ENCODE measurements around the gene SNTA1. TPM values are rescaled to one million over a fixed set of nuclear protein-coding genes. Genes with fewer than 3 reads are reported as not detected.

Gene SNTA1
- total and polyA plus RNA-seq, 2 experiments from 2014 or later = 24.6 to 28.0 TPM

GRCh38 chr20:33463332-33464101 lies 20.0 kb upstream of the SNTA1 start:
- Histone ChIP-seq H3K27me3 (no peaks in the 10 kb centered on the region), H3K79me2 (no peaks in the 10 kb centered on the region), H3K9me2 (replicated peaks; ENCODE audit: insufficient read depth) (no peaks in the 10 kb centered on the region), H3K4me1 (ENCODE audit: insufficient read depth) (no peaks in the 10 kb centered on the region), H3K27ac (no peak overlapping the region), H3K36me3 (replicated peaks; ENCODE audit: insufficient read depth, low read depth) (no peaks in the 10 kb centered on the region), H3K4me3 (no peak overlapping the region), H4K20me1 (ENCODE audit: insufficient read depth, poor library complexity, severe bottlenecking) (no peaks in the 10 kb centered on the region), H2AFZ (no peak overlapping the region), H3K9me3 (ENCODE audit: low read depth) (no peaks in the 10 kb centered on the region), H3K4me2 (no peak overlapping the region)
- WGBS (ENCODE audit: low lambda C conversion rate, missing lambda C conversion rate) = 90% methylated on average over 7 of the region's 7 CpGs
- TF ChIP-seq EZH2phosphoT487 (IDR thresholded peaks at IDR 0.05; ENCODE audit: low read depth, severe bottlenecking, unreplicated experiment) = no peak
- TF ChIP-seq, protein P1, sequence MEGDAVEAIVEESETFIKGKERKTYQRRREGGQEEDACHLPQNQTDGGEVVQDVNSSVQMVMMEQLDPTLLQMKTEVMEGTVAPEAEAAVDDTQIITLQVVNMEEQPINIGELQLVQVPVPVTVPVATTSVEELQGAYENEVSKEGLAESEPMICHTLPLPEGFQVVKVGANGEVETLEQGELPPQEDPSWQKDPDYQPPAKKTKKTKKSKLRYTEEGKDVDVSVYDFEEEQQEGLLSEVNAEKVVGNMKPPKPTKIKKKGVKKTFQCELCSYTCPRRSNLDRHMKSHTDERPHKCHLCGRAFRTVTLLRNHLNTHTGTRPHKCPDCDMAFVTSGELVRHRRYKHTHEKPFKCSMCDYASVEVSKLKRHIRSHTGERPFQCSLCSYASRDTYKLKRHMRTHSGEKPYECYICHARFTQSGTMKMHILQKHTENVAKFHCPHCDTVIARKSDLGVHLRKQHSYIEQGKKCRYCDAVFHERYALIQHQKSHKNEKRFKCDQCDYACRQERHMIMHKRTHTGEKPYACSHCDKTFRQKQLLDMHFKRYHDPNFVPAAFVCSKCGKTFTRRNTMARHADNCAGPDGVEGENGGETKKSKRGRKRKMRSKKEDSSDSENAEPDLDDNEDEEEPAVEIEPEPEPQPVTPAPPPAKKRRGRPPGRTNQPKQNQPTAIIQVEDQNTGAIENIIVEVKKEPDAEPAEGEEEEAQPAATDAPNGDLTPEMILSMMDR (IDR thresholded peaks at IDR 0.05; ENCODE audit: poor library complexity) = no peak
- TF ChIP-seq EZH2 (IDR thresholded peaks at IDR 0.05; ENCODE audit: borderline replicate concordance) = no peak
- DNase-seq (ENCODE audit: low spot score) = no peak

DNA sequence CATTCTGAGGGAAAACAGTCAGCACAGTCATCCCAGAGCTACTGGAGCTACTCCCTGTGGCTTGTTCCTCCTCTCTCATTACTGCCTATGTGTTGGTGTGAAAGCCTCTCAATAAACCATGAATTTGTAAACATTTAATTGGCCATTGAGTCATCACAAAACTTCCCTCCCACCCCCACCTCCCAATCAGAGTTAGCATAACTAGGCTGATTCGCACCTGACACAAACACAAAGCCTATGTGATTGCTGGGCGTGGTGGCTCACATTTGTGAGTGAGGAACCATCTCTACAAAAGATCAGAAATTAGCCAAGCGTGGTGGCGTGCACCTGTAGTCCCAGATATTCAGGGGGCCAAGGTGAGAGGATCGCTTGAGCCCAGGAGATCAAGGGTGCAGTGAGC lies 17.1 kb upstream of the SNTA1 start:
- no peaks in the 10 kb centered on the region for H3K36me3 ChIP-seq (replicated peaks; ENCODE audit: insufficient read depth, low read depth)
- 89% methylated on average over 5 of the region's 5 CpGs for WGBS (ENCODE audit: low lambda C conversion rate, missing lambda C conversion rate)
- no peak overlapping the region for H3K4me2 ChIP-seq
- no peak overlapping the region for H2AFZ ChIP-seq
- H3K4me3 ChIP-seq = no peak overlapping the region
- H4K20me1 ChIP-seq (ENCODE audit: insufficient read depth, poor library complexity, severe bottlenecking) = no peaks in the 10 kb centered on the region
- no peaks in the 10 kb centered on the region for H3K9me3 ChIP-seq (ENCODE audit: low read depth)
- TF ChIP-seq, protein P1 (IDR thresholded peaks at IDR 0.05; ENCODE audit: poor library complexity) = no peak
- TF ChIP-seq EZH2phosphoT487 (IDR thresholded peaks at IDR 0.05; ENCODE audit: low read depth, severe bottlenecking, unreplicated experiment) = no peak
- no peak for TF ChIP-seq EZH2 (IDR thresholded peaks at IDR 0.05; ENCODE audit: borderline replicate concordance)
- H3K27ac ChIP-seq = no peak overlapping the region
- H3K4me1 ChIP-seq (ENCODE audit: insufficient read depth) = no peaks in the 10 kb centered on the region
- no peaks in the 10 kb centered on the region for H3K27me3 ChIP-seq
- H3K79me2 ChIP-seq = no peaks in the 10 kb centered on the region
- no peaks in the 10 kb centered on the region for H3K9me2 ChIP-seq (replicated peaks; ENCODE audit: insufficient read depth)
- no peak for DNase-seq (ENCODE audit: low spot score)

GRCh38 chr20:33459599-33459998 lies 16.0 kb upstream of the SNTA1 start:
- H4K20me1 ChIP-seq (ENCODE audit: insufficient read depth, poor library complexity, severe bottlenecking) = no peaks in the 10 kb centered on the region
- TF ChIP-seq EZH2phosphoT487 (IDR thresholded peaks at IDR 0.05; ENCODE audit: low read depth, severe bottlenecking, unreplicated experiment) = no peak
- TF ChIP-seq, protein P1 (IDR thresholded peaks at IDR 0.05; ENCODE audit: poor library complexity) = no peak
- no peak for TF ChIP-seq EZH2 (IDR thresholded peaks at IDR 0.05; ENCODE audit: borderline replicate concordance)
- 87% methylated on average over 7 of the region's 7 CpGs for WGBS (ENCODE audit: low lambda C conversion rate, missing lambda C conversion rate)

More at GRCh38 chr20:33459599-33459998, 16.0 kb upstream of the SNTA1 start:
- H3K79me2 ChIP-seq = no peaks in the 10 kb centered on the region
- no peak overlapping the region for H3K27ac ChIP-seq
- H3K4me1 ChIP-seq (ENCODE audit: insufficient read depth) = no peaks in the 10 kb centered on the region
- no peak overlapping the region for H3K4me3 ChIP-seq
- no peak overlapping the region for H3K4me2 ChIP-seq
- no peaks in the 10 kb centered on the region for H3K9me2 ChIP-seq (replicated peaks; ENCODE audit: insufficient read depth)
- no peaks in the 10 kb centered on the region for H3K36me3 ChIP-seq (replicated peaks; ENCODE audit: insufficient read depth, low read depth)
- no peak for DNase-seq (ENCODE audit: low spot score)
- no peaks in the 10 kb centered on the region for H3K9me3 ChIP-seq (ENCODE audit: low read depth)
- H2AFZ ChIP-seq = no peak overlapping the region
- H3K27me3 ChIP-seq = no peaks in the 10 kb centered on the region
